Lower lobe of right lung (tissue), 2 donors: ENCODE measurements around the gene YIPF2. TPM values are rescaled to one million over a fixed set of nuclear protein-coding genes. Genes with fewer than 3 reads are reported as not detected.
A peak's percentile ranks its signal among the peaks of the same experiment; 100 is the strongest.

ENCODE experiments used
- ATAC-seq, 2 donors: fragments of 200-7000 bp; cut with Tn5 transposase; one replicate each; pipeline ENCODE4 v1.9.1; 2020 to 2022; ENCODE audit warnings: mild to moderate bottlenecking in 2 of 2, moderate library complexity in 2 of 2
- DNase-seq: peaks from one replicate; pipeline ENCODE4 v3.0.0-alpha.2; 2020
- H3K27ac ChIP-seq: fragments of 200-600 bp; one replicate; pipeline ENCODE4 v1.8.0; 2022
- H3K27me3 ChIP-seq: fragments of 200-600 bp; one replicate; pipeline ENCODE4 v1.8.0; 2022; ENCODE audit warnings: low read depth
- H3K36me3 ChIP-seq: fragments of 200-600 bp; one replicate; pipeline ENCODE4 v1.8.0; 2022; ENCODE audit warnings: mild to moderate bottlenecking
- H3K4me1 ChIP-seq: fragments of 200-600 bp; one replicate; pipeline ENCODE4 v1.8.0; 2022
- H3K4me3 ChIP-seq: fragments of 200-600 bp; one replicate; pipeline ENCODE4 v1.8.0; 2022; ENCODE audit warnings: mild to moderate bottlenecking
- H3K9me3 ChIP-seq: fragments of 200-600 bp; one replicate; pipeline ENCODE4 v1.8.0; 2022
- intact Hi-C: fragments of 100-400 bp; cut with DNase I; formaldehyde crosslinking; loops from one replicate; pipeline ENCODE4 v1.11.0; 2022
- total RNA-seq: library from RNA; stranded (reverse); fragmentation: NEBNext Ultra II Directional; extraction: Animal tissue kit (Norgen Biotek cat#: 25700); gene quantifications from one replicate; pipeline ENCODE4 v1.2.1, GENCODE V29; 2021
- TF ChIP-seq, protein P1 (sequence below): fragments of 200-600 bp; IDR thresholded peaks from one replicate; pipeline ENCODE4 v1.8.0; 2022; ENCODE audit warnings: antibody characterized with exemption, mild to moderate bottlenecking
- donor health status: DM: no; HTN: yes; CAD: no; lungs with severe emphysema.

Gene YIPF2
- total RNA-seq, 1 donor from 2014 or later, result 42.2 TPM

DNA sequence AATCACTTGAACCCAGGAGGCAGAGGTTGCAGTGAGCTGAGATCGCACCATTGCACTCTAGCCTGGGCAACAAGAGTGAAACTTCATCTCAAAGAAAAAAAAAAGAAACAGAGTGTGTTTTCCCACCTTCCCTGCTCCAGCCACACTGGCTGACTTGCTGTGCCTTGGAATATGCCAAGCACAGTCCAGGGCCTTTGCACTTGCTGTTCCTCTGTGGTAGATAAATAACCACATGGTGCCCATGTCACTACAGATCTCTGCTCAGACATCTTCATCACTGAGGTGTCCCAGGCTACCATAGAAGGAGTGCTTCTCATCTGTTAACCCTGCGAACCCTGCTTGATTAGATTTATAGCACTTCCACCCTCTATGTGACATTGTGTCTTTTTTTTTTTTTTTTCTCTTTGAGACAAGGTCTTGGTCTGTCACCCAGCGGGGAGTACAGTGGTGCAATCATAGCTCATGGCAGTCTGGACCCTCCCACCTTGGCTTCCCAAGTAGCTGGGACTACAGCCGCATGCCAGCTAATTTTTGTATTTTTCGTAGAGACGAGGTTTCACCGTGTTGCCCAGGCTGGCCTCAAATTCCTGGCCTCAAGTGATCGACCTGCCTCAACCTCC is 42.8 kb upstream of the YIPF2 start:
- no peak for ATAC-seq
- no peak overlapping the region for H3K27ac ChIP-seq
- H3K9me3 ChIP-seq, result no peaks in the 10 kb centered on the region
- no peak for DNase-seq
- intact Hi-C loops, result no loop called here
- H3K4me3 ChIP-seq, result no peak overlapping the region
- peaks cover 29% of the 10 kb centered on the region for H3K4me1 ChIP-seq
- H3K36me3 ChIP-seq, result no peaks in the 10 kb centered on the region
- H3K27me3 ChIP-seq, result no peaks in the 10 kb centered on the region
- TF ChIP-seq, protein P1, sequence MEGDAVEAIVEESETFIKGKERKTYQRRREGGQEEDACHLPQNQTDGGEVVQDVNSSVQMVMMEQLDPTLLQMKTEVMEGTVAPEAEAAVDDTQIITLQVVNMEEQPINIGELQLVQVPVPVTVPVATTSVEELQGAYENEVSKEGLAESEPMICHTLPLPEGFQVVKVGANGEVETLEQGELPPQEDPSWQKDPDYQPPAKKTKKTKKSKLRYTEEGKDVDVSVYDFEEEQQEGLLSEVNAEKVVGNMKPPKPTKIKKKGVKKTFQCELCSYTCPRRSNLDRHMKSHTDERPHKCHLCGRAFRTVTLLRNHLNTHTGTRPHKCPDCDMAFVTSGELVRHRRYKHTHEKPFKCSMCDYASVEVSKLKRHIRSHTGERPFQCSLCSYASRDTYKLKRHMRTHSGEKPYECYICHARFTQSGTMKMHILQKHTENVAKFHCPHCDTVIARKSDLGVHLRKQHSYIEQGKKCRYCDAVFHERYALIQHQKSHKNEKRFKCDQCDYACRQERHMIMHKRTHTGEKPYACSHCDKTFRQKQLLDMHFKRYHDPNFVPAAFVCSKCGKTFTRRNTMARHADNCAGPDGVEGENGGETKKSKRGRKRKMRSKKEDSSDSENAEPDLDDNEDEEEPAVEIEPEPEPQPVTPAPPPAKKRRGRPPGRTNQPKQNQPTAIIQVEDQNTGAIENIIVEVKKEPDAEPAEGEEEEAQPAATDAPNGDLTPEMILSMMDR, result no peak

DNA sequence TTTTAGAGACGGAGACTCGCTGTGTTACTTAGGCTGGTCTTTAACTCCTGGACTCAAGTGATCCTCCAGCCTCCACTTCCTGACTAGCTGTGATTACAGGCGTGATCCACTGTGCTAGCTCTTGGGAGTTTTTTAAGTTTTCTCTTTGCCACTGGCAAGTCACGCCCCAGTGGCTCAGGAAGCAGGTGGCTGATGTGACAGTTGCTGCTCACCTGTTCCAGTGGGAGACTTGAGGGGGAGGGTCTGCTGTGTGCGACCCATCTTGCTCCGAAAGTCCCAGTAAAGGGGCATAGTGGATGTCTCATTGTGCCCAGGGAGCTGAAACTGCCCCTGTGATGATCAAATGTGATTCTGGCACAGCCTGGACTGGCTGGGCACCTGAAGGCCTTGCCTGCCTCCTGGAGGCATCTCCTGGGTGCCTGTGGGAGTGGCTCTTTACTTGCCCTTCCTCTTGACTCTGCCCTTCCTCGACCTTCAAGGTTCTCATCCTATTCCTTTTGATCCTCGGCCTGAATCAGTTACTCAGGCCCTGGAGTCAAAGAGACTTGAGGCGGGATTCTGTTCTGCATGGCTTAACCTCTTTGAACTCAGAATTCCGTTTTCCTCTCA is 40.2 kb upstream of the YIPF2 start:
- DNase-seq (no peak), ATAC-seq (peak; percentile 46 to 57)
- Histone ChIP-seq H3K9me3 (no peaks in the 10 kb centered on the region), H3K4me3 (no peak overlapping the region), H3K36me3 (no peaks in the 10 kb centered on the region), H3K27ac (peak overlapping the region; percentile 29), H3K4me1 (peaks cover 27% of the 10 kb centered on the region), H3K27me3 (no peaks in the 10 kb centered on the region)
- TF ChIP-seq, protein P1, result no peak
- intact Hi-C loops, result no loop called here

DNA sequence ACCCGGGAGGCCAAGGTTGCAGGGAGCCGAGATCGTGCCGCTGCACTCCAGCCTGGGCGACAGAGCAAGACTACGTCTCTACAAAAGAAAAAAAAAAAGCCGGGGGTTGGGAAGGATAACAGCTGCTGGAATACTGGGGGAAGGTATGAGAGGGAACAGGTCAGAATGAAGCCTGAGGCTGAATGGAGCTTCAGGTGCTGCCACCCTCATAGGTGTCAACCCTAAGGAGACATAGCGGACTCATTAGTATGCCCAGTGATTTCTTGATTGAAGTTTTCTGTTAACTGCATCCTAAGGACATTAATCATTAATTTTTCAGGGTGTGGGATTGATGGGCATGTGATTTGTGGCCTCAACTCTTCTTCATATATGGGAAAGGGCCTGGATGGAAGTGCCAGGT is 38.4 kb upstream of the YIPF2 start:
- H3K4me1 ChIP-seq, result peaks cover 45% of the 10 kb centered on the region
- no peaks in the 10 kb centered on the region for H3K27me3 ChIP-seq
- ATAC-seq (no peak), DNase-seq (no peak)
- H3K27ac ChIP-seq, result no peak overlapping the region
- intact Hi-C loops, result no loop called here
- H3K9me3 ChIP-seq, result no peaks in the 10 kb centered on the region
- no peaks in the 10 kb centered on the region for H3K36me3 ChIP-seq
- no peak overlapping the region for H3K4me3 ChIP-seq
- TF ChIP-seq, protein P1, result no peak

DNA sequence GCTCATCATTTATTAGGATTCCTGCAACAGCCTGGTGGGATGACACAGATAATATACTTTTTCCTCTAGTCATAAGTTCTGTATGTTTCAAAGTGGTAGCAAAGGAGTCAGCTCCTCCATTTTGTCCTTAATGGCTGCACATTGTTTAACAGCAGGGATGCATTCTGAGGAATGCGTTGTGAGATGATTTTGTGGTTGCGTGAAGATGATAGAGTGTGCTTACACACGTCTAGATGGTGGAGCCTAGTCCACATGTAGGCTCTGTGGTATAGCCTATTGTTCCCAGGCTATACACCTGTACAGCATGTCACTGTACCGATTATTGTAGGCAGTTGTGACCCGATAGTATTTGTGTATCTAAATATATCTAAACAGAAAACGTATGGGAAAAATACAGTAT is 37.0 kb upstream of the YIPF2 start:
- H3K27me3 ChIP-seq, result no peaks in the 10 kb centered on the region
- ATAC-seq, result no peak
- no peaks in the 10 kb centered on the region for H3K9me3 ChIP-seq
- H3K4me3 ChIP-seq, result no peak overlapping the region
- intact Hi-C loops, result no loop called here
- peaks cover 46% of the 10 kb centered on the region for H3K4me1 ChIP-seq
- no peak overlapping the region for H3K27ac ChIP-seq
- DNase-seq, result no peak
- no peaks in the 10 kb centered on the region for H3K36me3 ChIP-seq
- TF ChIP-seq, protein P1, result no peak

DNA sequence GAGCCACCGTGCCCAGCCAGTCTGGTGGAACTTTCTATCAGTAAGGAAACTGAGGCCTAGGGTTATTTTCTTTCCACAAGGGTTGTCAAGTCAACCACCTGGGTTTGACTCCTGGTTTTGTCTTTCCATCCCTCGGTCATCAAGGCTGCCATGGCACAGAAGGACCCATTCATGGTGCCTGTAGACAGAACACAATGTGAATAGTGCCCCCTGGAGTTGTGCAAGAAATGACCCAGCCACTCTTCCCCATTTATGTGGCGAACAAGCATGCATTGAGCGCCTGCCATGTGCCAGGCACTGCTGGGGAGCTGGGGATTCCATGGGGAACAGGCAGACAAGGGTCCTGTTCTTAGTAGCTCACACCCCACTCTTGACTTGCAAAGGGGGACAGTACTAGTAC is 36.5 kb upstream of the YIPF2 start:
- ATAC-seq, result no peak
- intact Hi-C loops, result no loop called here
- TF ChIP-seq, protein P1, result no peak
- no peak overlapping the region for H3K4me3 ChIP-seq
- no peak overlapping the region for H3K27ac ChIP-seq
- DNase-seq, result no peak
- peaks cover 50% of the 10 kb centered on the region for H3K4me1 ChIP-seq
- H3K27me3 ChIP-seq, result no peaks in the 10 kb centered on the region
- no peaks in the 10 kb centered on the region for H3K9me3 ChIP-seq
- H3K36me3 ChIP-seq, result no peaks in the 10 kb centered on the region
